Motor neuron (in vitro differentiated cells): Measurements from ENCODE around the gene DUSP3. TPM values are rescaled to one million over a fixed set of nuclear protein-coding genes. Genes with fewer than 3 reads are reported as not detected.
A peak's percentile ranks its signal among the peaks of the same experiment; 100 is the strongest.
"Not testable (repeated sequence)": the region's sequence is repeated elsewhere in the genome, so short reads cannot be mapped to it uniquely, and the experiment has no call there.

ENCODE experiments used
- ATAC-seq, 8 experiments: fragments of 200-7000 bp; cut with Tn5 transposase; replicated peaks in 6 of 8; 2 replicates each; pipeline ENCODE4 v1.8.0; 2021; ENCODE audit warnings: mild to moderate bottlenecking in 8 of 8, moderate library complexity in 8 of 8
- H3K27ac ChIP-seq, 2 donors: fragments of 250-450 bp; sonication (Bioruptor Pico); 2 replicates each; pipeline ENCODE4 v1.9.0; 2021; ENCODE audit warnings: antibody characterized with exemption in 2 of 2, mild to moderate bottlenecking in 2 of 2, moderate library complexity in 1 of 2
- H3K4me1 ChIP-seq, 2 donors: fragments of 250-450 bp; sonication (Bioruptor Pico); replicated peaks in 1 of 2; 2 replicates each; pipeline ENCODE4 v1.6.1; 2021; ENCODE audit warnings: antibody characterized with exemption in 2 of 2, mild to moderate bottlenecking in 2 of 2, moderate library complexity in 1 of 2
- H3K4me3 ChIP-seq, 5 donors: fragments of 250-450 bp; sonication (Bioruptor Pico); 2 replicates each; pipeline ENCODE4 v1.9.0; 2021; ENCODE audit warnings: antibody characterized with exemption in 5 of 5, mild to moderate bottlenecking in 5 of 5, moderate library complexity in 4 of 5
- WGBS, 10 experiments: fragments of 450-650 bp; shearing (Covaris generic); methylation state at CpG; one replicate each; pipeline ENCODE4 v1.0.0; 2022; 5-methylcytosine and 5-hydroxymethylcytosine counted together
- in situ Hi-C, 9 experiments: fragments of 400-800 bp; cut with MboI; loops; one replicate each; pipeline ENCODE4 v1.15.0; 2021; ENCODE audit warnings: low sequenced_read_pairs in 9 of 9, low pct_unique_long_range_greater_than_20kb in 2 of 9; ENCODE audit not compliant: unreplicated experiment in 9 of 9
- total RNA-seq, 8 experiments: library from RNA; unstranded; fragments of 300-600 nt; gene quantifications; 2 replicates each; pipeline versions ENCODE4 v1.2.3 to v1.2.4, GENCODE V29; 2022

DUSP3 gene
- total RNA-seq, 8 experiments from 2014 or later, result 18.6 to 58.2 (median 25.3) TPM

GRCh38 chr17:43813386-43813785, 34.6 kb upstream of the DUSP3 start:
- Histone ChIP-seq H3K4me3 (no peak overlapping the region), H3K27ac (no peak overlapping the region), H3K4me1 (no peaks in the 10 kb centered on the region)
- no peak for ATAC-seq
- WGBS, 10 experiments, result 80 to 100% (median 92%) methylated on average over 1 of the region's 3 CpGs; no CpG with 5 or more reads in 6 of the 10 experiments
- in situ Hi-C loops, result no loop called here

DNA sequence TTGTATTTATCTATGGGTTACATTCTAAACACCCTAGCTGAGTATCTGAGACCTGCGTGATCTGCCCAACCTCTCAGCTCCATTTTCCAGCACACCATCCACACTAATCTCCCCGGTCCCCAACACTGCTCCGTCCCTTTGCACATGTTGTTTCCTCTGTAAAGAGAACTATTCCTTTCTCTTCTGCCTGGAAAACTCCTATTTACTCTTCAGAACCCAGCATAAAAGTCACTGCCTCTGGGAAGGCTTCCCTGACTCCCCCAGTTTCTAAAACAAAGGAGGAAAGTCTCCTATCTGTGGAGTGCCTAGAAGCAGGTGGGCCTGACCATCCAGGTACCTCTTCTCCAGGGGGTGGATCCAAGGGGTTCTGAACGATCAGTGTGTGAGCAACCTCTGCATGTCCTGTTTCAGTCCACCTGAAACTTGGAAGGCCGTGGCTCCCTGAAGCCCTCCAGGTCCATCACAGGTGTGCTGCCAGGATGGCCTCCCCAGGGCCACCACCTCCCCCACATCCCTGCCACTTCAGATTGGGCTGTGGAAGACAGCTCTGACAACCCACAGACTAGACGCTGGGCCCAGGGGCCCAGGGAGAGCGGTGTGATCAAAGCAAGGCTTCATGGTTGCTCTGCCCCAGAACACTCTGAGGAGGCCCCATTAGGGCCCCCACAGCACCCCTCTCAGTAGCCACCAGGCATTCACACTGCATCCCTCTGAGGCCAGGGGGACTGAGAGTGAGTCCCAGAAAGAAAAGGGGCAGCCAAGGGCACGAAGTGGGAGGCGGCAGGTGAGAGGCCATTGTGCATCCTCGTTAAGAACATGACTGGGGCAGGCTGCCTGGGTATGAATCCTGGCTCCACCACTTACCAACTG, 33.9 kb upstream of the DUSP3 start:
- no peak for ATAC-seq
- Histone ChIP-seq H3K4me1 (no peaks in the 10 kb centered on the region), H3K4me3 (no peak overlapping the region), H3K27ac (no peak overlapping the region)
- in situ Hi-C loops, result no loop called here
- 90 to 100% (median 90%) methylated on average over 1 to 6 of the region's 10 CpGs; no CpG with 5 or more reads in 3 of the 10 experiments for WGBS, 10 experiments

GRCh38 chr17:43810823-43811222, 32.0 kb upstream of the DUSP3 start:
- ATAC-seq, result no peak

DNA sequence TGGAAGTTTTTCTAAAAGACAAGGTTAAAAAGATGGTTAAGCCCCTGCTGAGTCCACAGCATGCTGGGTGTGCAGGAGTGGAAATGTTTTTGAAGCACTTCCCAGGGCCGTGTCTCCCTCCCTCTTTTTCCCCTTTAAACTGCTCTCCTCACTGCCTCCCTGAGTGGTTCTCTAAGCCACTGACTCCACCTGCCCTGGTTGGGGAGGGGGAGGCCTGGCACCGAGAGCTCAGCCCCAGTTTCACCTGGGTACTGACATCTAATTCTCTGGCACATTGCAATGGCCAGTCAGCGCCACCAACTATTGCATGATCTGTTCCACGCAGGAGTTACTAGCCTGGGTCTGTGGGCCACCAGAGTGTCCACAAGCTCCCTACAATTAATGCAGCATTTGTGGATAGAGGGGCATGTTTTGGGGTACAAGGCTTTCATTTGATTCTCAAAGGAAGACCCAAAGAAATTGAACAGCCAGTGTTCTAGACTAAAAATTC, 31.5 kb upstream of the DUSP3 start:
- Histone ChIP-seq H3K4me1 (no peaks in the 10 kb centered on the region), H3K4me3 (no peak overlapping the region), H3K27ac (no peak overlapping the region)
- in situ Hi-C loops, result no loop called here
- ATAC-seq, result no peak
- WGBS, 10 experiments, result 29 to 100% (median 81%) methylated on average over 1 to 3 of the region's 4 CpGs; no CpG with 5 or more reads in 3 of the 10 experiments

More at GRCh38 chr17:43810823-43811222, 32.0 kb upstream of the DUSP3 start:
- 59 to 100% (median 84%) methylated on average over 1 to 4 of the region's 5 CpGs; no CpG with 5 or more reads in 5 of the 10 experiments for WGBS, 10 experiments
- in situ Hi-C loops, result no loop called here
- no peaks in the 10 kb centered on the region for H3K4me1 ChIP-seq
- no peak overlapping the region for H3K27ac ChIP-seq
- no peak overlapping the region for H3K4me3 ChIP-seq

GRCh38 chr17:43809121-43809520, 30.3 kb upstream of the DUSP3 start:
- ATAC-seq, result no peak
- in situ Hi-C loops, result no loop called here
- no peaks in the 10 kb centered on the region for H3K4me1 ChIP-seq
- no peak overlapping the region for H3K4me3 ChIP-seq
- 81 to 100% (median 90%) methylated on average over 1 to 5 of the region's 5 CpGs; no CpG with 5 or more reads in 1 of the 10 experiments for WGBS, 10 experiments
- no peak overlapping the region for H3K27ac ChIP-seq

DNA sequence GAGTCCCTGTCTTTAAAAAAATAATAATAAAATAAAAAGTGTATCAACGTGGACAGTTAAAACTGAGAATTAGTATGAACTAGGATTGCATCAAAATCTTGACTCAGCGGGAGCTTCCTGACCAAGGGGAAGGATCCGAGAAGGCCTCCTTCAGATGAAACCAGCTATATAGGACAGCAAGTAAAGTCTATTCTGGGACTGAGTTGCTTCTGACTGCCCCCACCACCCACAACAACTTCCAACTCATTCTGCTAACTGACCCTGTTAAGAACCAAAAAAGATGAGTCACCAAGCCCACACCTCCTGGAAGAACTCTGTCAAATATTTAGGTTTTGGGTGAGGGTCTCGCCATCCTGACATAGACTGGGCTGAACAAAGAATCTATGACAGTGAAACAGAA, 29.3 kb upstream of the DUSP3 start:
- Histone ChIP-seq H3K27ac (no peak overlapping the region), H3K4me1 (no peaks in the 10 kb centered on the region), H3K4me3 (no peak overlapping the region)
- in situ Hi-C loops, result no loop called here
- WGBS, 10 experiments, result 83 to 100% (median 95%) methylated on average over 1 to 4 of the region's 4 CpGs
- ATAC-seq, result no peak

- Histone ChIP-seq H3K4me3 (no peak overlapping the region), H3K27ac (no peak overlapping the region), H3K4me1 (peaks cover 0 to 10% of the 10 kb centered on the region in 2 donors)
- ATAC-seq, result no peak
- in situ Hi-C loops, result no loop called here
Observed at GRCh38 chr17:43805117-43805516, 26.3 kb upstream of the DUSP3 start.

DNA sequence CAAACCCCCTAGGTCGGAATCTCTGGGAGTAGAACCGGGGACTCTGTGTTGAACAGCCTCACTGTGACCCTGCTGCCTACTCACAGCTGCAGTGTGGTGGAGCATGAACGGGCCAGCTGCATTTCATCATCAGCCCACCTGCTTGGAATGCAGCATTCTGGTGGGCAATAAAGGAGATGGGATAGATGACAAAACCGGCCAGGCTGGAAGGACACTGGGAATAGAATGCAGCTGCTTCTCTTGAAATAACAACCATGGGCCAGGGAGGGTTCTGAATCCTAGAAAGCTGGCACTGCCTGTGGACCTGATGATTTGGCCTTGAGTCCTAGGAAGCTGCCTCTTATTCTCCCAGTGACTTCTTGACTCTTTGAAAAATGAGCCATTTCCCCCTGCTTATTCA, 25.0 kb upstream of the DUSP3 start:
- ATAC-seq, result no peak
- no peak overlapping the region for H3K27ac ChIP-seq
- in situ Hi-C loops, result no loop called here
- 0 to 37% (median 17%) methylated on average over 1 to 4 of the region's 4 CpGs; no CpG with 5 or more reads in 6 of the 10 experiments for WGBS, 10 experiments
- H3K4me1 ChIP-seq, result peaks cover 0 to 10% of the 10 kb centered on the region in 2 donors
- no peak overlapping the region for H3K4me3 ChIP-seq

- H3K27ac ChIP-seq, result no peak overlapping the region
- peaks cover 0 to 14% of the 10 kb centered on the region in 2 donors for H3K4me1 ChIP-seq
- no peak for ATAC-seq
- no peak overlapping the region for H3K4me3 ChIP-seq
- WGBS, 10 experiments, result 50 to 94% (median 65%) methylated on average over 1 to 2 of the region's 3 CpGs; no CpG with 5 or more reads in 4 of the 10 experiments
- in situ Hi-C loops, result no loop called here
Observed at GRCh38 chr17:43801844-43802243, 23.1 kb upstream of the DUSP3 start.

DNA sequence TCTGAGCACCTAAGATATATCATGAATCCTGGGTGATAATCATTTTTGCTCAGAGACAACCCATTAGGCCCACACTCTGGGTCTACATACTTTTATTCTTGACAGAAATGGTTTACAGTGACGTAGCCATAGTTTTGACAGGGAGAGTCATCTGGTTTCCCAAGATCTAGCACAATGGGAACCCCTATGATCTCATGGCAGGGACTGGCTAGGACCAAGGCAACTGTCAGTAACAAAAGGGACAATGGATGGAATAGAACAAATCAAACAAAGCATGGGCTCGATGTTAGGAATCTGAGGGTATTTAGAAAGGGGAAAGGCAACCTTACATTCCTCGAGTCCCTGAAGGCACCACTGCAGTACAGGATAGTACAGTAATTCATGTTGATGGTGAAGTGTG, 22.0 kb upstream of the DUSP3 start:
- Histone ChIP-seq H3K27ac (no peak overlapping the region), H3K4me1 (peaks cover 0 to 14% of the 10 kb centered on the region in 2 donors), H3K4me3 (no peak overlapping the region)
- WGBS, 10 experiments, result 50 to 100% (median 78%) methylated on average over 1 to 3 of the region's 3 CpGs
- ATAC-seq, result peak in 5 of 8 experiments; percentile 71 to 97 (median 74)
- in situ Hi-C loops, result no loop called here

DNA sequence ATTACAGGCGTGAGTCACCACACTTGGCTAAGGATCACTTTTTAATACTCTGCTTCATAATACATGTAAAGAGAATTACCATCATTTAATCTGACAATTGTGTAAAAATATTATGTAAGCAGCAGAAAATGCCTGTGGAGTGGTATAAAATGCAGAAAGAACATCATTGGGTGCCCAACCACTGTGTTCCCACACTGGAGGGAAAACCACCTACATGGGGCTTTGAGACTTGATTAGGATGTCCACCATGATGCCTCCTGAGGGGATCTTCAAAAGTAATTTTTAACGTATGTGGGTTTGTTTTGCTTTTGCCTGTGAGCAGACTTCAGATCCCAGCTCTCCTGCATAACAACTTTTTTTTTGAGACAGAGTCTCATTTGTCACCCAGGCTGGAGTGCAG, 20.3 kb upstream of the DUSP3 start:
- Histone ChIP-seq H3K4me1 (peaks cover 0 to 14% of the 10 kb centered on the region in 2 donors), H3K4me3 (no peak overlapping the region), H3K27ac (no peak overlapping the region)
- no peak for ATAC-seq
- 88 to 100% (median 100%) methylated on average over 1 to 2 of the region's 2 CpGs; no CpG with 5 or more reads in 2 of the 10 experiments for WGBS, 10 experiments
- in situ Hi-C loops, result no loop called here

DNA sequence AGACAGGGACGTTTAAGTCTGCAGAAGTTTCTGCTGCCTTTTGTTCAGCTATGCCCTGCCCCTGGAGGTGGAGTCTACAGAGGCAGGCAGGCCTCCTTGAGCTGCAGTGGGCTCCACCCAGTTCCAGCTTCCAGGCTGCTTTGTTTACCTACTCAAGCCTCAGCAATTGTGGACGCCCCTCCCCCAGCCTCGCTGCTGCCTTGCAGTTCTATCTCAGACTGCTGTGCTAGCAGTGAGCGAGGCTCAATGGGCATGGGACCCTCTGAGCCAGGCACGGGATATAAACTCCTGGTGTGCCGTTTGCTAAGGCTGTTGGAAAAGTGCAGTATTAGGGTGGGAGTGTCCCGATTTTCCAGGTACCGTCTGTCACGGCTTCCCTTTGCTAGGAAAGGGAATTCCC, 19.2 kb upstream of the DUSP3 start:
- ATAC-seq, H3K27ac ChIP-seq, H3K4me3 ChIP-seq, in situ Hi-C loops: not testable (repeated sequence)
- 50 to 92% (median 80%) methylated on average over 1 to 4 of the region's 9 CpGs; no CpG with 5 or more reads in 7 of the 10 experiments for WGBS, 10 experiments
- peaks cover 0 to 14% of the 10 kb centered on the region in 2 donors for H3K4me1 ChIP-seq

- H3K27ac ChIP-seq, H3K4me1 ChIP-seq, in situ Hi-C loops, ATAC-seq, H3K4me3 ChIP-seq: not testable (repeated sequence)
- WGBS, 10 experiments, result 100% methylated on average over 1 to 2 of the region's 4 CpGs; no CpG with 5 or more reads in 8 of the 10 experiments
Observed at GRCh38 chr17:43792668-43793067, 13.9 kb upstream of the DUSP3 start.
